Measurements from ENCODE around the gene RASGEF1C.

The RASGEF1C gene

DNA sequence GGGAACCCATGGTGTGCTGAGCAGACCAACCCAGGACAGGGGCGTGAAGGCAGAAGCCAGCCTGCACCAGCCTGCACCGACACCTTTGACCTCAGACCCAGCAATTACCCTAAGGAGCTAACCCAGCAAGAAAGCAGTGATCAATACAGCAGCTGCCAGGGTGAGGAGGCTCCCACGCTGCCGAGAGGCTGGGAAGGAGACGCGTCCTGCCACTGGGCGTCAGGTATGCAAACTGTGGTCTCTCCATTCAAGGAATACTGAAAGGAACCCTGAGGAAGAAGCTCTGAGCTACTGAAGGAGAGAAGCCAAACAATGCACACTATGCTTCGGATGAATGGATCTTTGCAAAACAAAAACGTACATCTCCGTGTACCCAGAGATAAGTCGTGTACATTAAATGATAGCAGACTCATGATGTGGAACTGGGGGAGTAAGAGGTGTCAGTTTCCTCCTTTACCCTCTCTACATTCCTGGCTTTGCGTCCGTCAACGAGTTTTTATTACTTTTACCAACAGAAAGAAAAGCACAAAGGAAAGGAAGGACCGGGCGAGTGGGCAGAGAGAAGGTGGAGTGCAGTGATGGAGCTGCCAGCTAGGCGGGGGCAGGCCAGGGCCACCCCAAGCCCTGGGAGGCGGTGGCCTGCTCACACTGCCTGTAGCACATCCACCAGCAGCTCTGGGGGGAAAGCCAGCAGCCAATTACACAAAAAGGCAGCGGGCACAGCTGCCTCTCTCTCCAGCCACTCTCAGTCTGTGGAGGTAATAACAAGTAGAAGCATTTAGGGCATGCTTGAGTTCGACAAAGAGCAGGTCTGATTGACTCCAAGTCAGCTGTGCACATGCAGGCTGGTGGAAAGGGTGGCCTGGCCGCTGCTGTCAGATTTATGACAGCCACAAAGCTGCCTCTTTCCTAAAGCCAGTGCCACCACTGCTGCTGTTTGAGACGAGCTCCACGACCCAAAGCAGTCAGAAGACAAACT, 29.3 kb downstream of the RASGEF1C start:
- DNase-seq = no peak

DNA sequence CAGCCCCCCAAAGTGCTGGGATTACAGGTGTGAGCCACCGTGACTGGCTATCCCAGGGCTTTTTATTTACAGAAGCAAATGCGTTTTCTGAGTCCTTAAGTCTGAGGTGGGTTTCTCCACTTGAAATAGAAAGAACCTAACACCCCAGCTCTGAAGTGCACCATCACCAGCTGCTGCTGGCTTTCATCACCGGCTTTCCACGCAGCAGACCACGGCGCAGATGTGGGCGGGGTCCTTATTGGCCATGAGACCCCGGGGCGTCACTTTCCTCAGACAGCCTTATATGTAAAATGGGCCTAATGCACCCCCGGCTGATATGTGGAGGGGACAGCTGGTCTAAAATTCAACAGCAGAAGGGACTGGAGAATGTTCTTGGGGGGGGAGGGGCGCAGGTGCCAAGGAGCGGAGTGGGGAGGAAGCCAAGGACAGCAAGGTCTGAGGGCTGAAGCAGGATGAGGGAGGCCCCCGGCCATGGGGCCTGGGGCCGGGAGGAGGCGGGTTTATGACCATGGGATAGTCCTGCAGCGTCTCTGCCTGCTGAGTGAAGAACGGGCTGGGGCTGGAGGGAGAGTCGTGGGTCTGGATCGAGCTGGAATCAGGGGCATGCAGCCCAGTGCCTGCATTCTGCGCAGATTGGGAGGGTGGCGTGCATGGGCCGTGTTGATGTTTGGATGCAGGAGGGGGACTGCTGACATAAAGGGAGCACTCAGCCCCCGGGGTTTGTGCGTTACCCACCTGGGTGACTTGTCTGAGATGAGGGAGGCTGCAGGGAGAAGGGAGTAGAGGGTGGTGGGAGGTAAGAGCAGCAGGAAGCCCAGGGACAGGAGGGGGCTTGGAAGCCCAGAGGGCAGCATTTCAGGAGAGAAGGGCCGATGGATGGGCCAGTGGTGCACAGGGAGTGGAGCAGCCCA, 30.2 kb downstream of the RASGEF1C start:
- no peak for DNase-seq

DNA sequence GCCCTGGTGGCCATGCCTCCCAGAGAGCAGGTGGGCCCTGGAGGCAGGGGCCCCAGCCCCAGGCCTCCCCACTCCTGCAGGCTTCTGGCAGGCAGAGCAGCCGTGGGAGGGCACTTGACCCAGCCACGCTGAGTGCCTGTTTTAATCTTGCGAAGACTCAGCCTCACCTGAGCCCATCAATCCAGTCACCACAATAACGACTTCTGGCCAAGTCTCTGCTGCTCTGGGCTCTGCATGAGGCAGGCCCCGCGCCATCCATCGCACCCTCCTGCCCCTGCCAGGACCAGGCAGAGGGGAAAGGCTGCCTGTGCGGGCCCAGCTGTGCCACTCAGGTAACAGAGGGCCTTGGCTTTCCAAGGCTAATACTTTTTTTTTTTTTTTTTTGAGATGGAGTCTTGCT, 32.8 kb downstream of the RASGEF1C start:
- DNase-seq = no peak

DNA sequence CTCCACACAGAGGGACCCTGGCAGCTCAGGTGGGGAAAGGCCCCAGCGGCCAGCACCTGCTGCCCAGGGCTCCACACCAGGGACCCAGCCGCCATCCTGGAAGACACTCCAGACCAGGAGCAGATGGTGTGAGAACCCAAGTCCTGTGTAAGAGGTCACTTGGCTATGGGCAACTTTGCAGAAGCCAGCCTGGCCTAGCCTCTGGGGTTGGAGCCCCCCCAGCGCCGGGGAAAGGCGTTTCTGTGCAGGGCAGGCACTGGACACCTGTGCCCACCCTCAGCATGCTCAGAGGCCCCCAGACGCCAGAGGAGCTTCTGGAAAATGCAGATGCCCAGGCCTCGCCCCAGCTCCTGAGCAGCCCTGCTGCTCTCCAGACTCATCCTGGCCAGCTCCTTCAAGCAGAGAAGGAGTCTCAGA, 34.0 kb downstream of the RASGEF1C start:
- no peak for DNase-seq

DNA sequence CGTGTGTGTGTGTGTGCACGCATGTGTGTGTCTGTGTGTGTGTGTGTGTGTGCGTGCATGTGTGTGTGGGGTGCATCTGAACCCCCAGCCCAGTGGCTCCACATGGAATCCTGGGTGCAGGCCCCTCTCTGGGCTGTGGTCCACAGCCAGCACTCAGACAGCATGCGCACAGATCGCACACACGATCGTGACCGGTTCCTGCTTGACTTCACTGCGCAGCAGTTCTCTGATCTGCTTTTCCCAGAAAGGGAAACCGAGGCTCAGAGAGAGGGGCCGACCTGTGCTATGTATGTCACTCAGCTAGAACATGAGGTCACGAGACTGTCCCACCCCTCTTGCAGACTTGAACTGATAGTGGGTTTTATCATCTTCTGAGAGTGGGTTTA, 34.4 kb downstream of the RASGEF1C start:
- no peak for DNase-seq

DNA sequence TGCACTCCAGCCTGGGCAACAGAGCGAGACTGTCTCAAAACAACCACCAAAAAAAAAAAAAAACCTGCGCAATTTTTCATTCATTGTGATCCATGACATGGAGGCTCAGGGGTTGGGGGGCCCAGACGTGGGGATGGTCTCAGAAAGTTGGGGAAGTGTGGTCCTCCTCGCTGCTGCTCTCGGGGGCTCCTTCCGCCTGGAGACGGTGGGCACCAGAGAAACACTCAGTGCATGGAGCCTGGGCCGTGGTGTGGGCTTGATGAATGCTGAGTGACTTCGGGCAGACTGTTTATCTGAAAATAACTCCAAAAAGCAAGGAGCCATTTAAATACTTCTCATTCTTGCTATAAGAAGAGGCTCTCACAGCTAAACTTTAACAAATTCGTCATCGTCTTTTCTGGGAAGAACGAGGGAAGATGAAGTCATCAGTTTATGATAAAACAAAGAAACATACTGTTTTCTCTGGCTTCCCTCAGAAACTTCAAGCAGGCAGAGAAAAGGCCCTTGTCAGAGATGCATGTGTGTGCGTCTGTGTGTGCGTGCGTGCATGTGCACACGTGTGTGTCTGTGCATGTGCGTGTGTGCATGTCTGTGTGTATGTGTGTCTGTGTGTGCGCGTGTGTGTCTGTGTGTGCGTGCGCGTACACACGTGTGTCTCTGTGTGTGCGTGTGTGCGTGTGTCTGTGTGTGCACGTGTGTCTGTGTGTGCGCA, 35.0 kb downstream of the RASGEF1C start:
- DNase-seq = no peak

DNA sequence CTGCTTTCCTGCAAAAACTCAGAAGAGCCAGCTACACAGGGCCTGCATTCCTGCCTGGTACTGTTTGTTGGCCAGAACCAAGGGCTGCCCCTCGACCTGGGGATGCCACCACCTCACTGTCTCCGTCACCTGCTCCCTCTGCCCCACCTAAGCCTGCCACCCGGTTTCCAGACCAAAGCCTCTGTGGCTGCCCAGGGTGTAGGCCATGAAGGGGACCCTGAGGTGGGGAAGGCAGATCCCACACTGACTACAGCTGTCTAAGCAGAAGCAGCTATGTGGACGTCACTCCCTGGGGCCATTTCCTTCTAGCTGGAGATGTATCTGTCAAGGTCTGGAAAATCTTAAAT, 35.8 kb downstream of the RASGEF1C start:
- DNase-seq = no peak

DNA sequence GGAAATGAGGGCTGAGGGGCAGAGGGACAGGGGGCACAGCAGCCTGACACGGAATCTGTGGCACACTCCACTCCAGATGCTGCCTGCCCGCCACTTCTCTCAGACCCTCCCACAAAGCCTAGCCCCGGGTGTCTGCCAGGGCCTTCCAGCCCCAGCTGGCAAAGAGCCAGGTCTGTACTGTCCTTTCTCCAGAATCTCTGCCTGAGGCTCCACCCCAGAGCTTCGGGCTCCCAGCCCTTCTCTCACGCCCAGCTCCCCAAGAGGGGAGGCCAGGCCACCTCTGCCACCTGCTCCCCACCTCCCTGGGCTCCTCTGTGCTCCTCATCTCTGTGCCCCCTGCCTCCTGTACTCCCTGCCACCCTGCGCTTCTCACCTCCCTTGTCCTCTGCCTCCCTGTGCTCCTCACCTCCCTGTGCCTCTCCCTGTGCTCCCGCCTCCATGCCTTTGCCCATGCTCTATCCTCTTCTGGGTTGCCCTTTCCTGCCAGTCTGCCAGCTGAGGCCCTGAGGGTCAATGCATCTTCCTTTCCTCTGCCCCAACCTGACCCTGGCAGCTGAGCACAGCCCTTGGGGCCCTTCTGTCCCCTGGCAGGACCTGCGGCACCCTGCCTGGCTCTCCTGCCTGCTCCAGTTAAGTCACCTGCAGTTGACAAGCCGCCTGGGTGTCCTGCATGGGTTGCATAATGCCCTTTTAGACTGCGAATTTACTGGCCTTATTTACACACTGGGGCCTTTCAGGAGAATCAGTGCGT, 36.4 kb downstream of the RASGEF1C start:
- peak; percentile 13 for DNase-seq

DNA sequence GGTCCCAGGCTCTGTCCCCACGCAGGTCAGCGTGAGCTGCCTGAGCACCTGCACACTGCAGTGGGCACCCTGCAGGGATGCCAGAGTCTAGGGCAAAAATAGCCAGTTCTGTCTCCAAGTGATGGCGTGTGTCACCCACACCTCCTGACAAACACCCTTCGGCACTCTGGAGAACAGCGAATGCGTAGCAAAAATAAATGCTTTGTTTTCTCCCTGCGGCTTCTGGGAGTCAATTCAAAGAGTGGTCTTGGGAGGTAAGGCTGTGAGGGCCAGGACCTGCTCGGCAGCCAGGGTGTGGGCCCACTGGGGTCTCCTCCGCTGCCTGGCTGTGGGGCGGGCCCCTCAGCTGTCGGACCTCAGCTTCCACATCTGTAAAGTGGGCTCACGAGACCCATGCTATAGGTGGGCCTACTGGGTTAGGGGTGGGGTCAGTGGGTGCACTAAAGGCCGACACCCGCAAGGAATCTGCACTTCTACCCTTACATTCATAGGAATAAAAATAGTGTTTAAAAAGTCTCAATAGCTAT, 37.4 kb downstream of the RASGEF1C start:
- no peak for DNase-seq

DNA sequence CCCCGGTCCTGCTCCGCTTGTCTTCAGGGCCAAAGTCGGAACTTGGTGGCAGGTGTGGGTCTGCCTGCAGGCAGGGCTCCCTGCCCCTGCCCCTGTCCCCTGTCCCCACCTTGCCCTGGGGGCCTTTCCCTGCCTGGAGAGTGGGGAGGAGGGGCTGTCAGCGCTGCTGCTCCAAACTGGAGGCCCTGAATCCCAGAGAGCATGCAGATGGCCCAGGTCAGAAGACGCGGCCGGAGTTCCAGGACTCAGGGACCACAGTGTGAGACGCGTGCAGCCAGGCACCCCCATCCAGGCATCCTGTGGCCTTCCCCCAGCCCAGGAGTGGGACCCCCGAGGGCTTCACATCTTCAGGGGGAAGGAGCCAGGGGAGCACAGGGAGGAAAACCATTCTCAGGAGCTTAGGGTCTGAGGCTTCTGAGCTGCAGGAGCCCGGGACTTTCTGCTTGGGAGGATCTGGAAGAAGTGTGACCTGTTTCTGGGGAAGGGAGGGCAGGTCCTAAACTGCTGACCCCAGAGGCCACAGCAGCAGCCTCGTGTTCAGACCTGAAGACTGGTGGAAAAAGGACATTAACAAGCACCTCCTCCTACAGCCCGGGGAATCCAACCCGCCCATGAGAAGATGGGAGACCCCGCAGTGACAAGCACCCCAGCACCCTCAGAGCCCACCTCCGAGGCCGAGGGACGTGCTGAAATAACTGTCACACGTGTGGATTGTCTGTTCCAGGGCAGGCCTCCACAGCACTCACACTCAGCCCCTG, 38.0 kb downstream of the RASGEF1C start:
- no peak for DNase-seq

DNA sequence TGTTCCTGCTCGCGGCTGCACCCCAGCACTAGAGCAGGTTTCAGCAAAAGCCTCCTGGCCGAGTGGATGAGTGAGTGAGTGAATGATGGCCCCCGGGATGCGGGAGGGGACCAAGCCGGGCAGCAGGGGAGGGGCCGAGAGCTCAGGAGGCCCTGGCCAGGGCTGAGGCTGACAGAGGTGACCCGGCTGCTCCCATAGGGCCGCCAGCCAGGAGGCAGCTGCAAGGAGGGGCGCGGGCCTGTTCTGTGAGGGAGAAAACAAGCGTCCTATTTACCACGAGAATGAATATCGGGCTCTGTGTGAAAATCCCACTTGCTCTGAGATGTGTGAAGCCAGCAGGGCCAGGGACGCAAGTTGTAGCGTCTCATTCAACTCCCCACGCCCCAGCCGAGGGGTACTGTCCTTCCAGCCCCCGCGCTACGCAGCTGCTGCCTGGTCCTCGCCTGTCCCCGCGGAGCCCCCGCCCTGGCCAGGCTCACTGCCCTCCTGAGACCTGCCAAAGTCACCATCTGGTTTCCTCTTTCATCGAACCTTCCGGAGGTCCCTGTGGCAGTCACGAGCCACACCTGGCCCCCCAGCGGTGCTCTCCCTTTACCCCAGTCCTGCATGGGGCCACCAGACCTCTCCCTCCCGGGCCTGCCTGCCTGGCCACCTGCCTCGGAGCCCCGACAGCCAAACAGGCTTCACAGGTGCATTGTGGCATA, 38.8 kb downstream of the RASGEF1C start:
- DNase-seq = no peak

DNA sequence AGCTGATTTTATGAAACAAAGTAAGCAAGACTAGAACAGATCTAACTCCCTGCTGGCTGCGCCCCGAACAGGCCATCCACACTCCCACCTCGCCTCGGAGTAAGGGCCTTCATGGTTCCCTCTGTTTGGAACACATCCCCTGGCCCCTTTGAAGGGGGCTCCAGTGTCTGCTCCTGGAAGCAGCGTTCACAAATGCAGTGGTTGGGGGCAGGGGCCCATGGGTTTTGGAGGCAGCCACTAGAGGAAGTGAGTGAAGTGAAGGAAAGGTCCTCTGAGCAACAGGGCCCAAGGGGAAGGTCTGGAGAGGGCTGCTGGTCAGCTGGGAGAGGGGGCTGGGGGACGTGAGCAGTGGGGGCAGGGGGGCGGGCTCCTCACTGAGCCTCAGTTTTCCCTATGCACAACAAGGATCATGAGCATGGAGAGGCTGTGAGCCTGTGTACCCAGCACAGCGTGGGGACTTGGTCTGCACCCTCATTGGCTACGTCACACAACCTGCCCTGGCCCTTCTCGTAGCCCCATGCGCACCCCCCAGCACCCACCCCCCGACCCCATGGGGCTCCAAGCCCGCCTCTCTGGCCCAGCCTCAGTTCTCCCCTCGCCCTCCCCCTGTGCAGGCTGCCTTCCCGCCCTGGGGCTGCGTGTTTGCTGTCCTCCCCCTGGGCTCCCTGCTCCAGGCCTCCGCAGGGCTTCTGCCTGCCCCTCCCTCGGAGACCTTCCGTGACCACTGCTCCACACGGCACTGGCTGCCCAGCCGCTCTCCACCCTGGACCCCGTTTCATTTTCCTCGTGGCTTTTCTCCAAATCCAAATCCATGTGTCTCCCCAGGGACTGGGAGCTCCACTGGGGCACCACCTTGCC, 39.5 kb downstream of the RASGEF1C start:
- DNase-seq = no peak

DNA sequence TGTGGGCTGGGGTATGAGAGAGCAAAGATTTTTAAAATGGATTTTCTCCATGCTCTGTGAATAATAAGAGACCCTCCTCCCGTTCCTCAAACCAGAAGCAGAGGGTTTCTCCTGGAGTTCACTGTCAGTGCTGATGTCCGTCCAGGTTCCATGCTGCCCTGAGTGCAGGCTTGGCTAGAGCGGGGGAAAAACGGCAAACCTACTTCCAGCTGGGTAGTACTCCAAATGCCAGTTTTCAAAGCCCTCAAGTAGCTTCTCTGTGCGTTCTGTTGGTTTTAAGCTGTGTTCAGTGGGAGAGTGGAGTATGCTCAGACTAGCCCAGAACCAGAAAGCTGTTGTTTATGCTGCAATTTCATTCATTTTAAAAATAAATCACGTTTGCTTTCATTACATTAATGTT, 40.3 kb downstream of the RASGEF1C start:
- DNase-seq = no peak

DNA sequence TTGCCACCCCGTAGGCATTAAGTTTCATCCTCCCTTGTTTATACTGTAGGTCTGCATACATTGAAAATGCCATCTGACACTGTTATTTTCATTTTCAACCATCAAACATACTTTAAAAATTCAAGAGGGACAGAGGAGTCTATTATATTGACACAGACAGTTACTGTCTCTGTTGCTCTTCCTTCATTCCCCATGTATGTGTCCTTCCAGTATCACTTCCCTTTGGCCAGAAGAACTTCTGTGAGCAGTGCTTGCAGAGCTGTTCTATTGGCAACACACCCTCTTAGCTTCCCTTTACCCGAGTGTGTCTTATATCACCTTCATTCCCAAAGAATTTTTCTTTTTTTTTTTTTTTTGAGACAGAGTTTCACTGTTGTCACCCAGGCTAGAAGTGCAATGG, 42.8 kb downstream of the RASGEF1C start:
- no peak for DNase-seq

DNA sequence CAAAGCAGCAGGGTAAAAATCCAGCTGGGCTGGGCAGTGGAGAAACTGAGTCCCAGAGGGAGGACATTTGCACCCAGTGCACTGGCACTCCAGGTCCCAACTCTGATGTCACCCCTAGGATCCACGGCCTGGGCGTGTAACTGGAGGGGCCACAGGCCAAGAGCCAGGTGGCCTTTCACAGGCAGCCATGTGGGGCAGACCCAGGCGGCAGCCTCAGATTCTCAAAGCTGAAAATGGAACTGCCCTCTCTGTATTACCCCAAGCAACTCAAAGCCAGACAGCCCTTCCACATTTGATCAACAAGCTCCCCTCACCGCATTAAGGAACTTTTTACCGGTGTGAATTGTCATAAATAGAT, 46.7 kb downstream of the RASGEF1C start:
- no peak for DNase-seq

DNA sequence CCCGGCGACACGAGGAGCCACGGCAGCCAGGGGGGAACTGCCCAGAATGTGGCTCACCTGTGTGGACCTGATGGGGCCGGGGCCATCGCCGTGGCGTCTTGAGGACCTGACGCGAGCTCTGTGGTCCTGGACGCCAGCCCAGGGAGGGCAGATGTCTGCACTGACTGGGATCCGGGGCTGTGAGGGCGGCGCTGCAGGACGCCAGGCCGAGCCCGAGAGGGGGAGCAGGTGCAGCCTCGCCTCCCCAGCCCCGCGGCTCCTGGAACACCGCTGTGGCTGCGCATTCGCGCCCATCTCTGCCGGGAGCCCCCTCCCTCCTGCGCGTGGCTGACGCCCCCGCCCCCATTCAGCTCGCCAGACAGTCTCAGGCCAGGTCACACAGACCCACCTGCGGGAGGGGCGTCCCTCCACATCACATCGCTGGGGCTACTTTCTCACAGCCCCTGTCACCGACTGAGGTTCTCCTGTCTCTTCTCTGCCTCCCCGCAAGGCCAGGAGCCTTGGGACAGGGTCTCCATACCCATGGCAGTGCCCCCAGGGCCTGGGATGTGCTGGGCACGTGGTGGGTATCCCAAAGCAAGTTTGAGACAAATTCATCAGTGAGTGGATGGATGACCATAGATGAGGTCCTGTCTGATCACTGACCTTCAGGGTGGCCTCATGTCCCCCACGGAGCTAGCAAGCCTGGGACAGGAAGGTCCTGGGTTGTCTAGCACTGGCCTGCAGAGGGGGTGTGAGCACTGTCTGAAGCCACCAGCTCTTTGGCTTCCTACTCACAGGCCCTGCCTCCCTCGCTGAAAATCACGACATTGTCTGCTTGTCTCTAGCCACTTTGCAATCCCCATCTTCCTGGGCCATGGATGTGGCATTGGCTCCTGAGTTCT, 47.3 kb downstream of the RASGEF1C start:
- DNase-seq = peak; percentile 40

DNA sequence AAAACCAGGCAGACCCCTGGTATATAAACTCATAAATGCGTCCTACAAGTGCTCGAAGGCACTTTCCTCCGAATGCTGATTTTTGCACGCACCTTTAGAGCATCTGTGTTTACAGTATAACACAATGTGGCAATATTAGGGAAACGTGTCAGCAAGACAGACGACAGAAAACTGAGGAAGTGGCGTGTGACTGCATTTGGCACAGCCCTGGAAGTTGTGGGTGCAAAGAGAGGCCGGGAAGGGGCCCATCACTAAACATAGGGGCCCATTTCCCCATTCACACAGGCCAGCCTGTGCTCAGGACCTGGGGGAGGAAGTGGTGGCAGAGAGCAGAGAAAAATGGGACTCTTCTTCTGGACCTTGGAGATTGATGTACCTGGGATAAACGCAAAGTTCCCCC, 48.2 kb downstream of the RASGEF1C start:
- no peak for DNase-seq

DNA sequence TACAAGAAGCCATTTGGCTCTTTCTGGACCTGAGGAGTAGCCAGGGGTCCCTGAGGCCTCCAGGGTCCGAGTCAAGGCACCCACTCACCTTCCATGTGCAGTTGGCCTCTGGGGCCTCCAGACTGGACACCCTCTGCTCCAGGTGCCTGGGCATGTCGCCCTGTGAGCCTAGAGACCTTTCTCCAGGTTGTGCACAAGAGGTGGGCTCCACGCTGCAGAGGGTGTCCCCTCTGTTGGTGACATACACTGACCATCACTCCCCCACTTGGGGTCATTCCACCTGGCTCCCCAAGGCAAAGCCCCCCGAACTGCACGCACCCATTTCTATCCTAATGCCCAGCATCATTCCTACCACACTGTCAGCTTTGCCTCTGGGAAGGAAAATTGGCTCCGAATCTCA, 48.8 kb downstream of the RASGEF1C start:
- no peak for DNase-seq

DNA sequence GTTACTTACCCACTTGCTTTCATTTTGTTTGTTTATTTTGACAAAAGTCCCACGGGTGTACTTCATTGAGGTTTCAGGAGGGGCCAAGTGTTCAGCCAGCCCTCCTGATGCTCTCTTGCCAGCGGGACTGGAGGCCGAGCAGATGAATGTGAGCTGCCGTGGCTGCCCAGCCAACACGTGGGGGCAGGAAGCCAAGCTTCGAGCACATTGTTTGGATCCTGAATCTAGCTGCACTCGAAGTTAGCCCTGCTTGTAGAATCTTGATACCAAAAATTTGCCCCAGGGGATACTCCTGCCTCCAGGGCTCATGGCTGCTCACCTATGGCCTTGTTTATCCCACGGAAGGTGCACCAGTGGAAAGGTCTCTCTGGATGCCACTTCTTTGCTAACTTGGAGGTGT, 49.3 kb downstream of the RASGEF1C start:
- no peak for DNase-seq
